Activated CD4-positive, alpha-beta memory T cell treated with anti-CD3 and anti-CD28 coated beads for 36 hours (primary cell): Measurements from ENCODE around the gene UFM1. TPM values are rescaled to one million over a fixed set of nuclear protein-coding genes. Genes with fewer than 3 reads are reported as not detected.
"Not testable (repeated sequence)": the region's sequence is repeated elsewhere in the genome, so short reads cannot be mapped to it uniquely, and the experiment has no call there.

Source experiments
- CTCF ChIA-PET: fragments of 350-600 bp; sonication (Branson Sonifier 250); formaldehyde crosslinking; loops from one replicate; lab custom pipeline; 2021; ENCODE audit warnings: antibody characterized with exemption, inconsistent platforms; lab: Charles Lee
- POLR2A ChIA-PET: fragments of 350-600 bp; sonication (Branson Sonifier 250); formaldehyde crosslinking; loops from one replicate; lab custom pipeline; 2021; ENCODE audit warnings: antibody characterized with exemption; lab: Charles Lee
- DNase-seq: peaks from one replicate; pipeline ENCODE4 v3.0.0-alpha.2; 2020
- H3K27ac Mint-ChIP-seq: one replicate; pipeline ENCODE4 v1.8.0; 2021; ENCODE audit warnings: mixed read lengths
- H3K27me3 Mint-ChIP-seq: one replicate; pipeline ENCODE4 v1.8.0; 2021; ENCODE audit warnings: mixed read lengths
- H3K36me3 Mint-ChIP-seq: one replicate; pipeline ENCODE4 v1.8.0; 2021; ENCODE audit warnings: mixed read lengths
- H3K4me1 Mint-ChIP-seq: one replicate; pipeline ENCODE4 v1.8.0; 2021; ENCODE audit warnings: low read depth, mixed read lengths
- H3K4me3 Mint-ChIP-seq: one replicate; pipeline ENCODE4 v1.8.0; 2021; ENCODE audit warnings: mild to moderate bottlenecking, mixed read lengths
- H3K9me3 Mint-ChIP-seq: one replicate; pipeline ENCODE4 v1.8.0; 2021; ENCODE audit warnings: mixed read lengths
- intact Hi-C: fragments of 100-400 bp; cut with micrococcal nuclease; formaldehyde crosslinking; loops from one replicate; pipeline ENCODE4 v1.15.1; 2023
- total RNA-seq, 2 experiments: library from RNA; stranded (reverse); gene quantifications; one replicate each; pipeline ENCODE4 v1.2.3, GENCODE V29; 2021

The UFM1 gene
- total RNA-seq, 2 experiments from 2014 or later = 45.9 to 46.6 TPM

- Mint-ChIP-seq H3K36me3 (no peaks in the 10 kb centered on the region), H3K27me3 (no peaks in the 10 kb centered on the region), H3K4me1 (no peaks in the 10 kb centered on the region), H3K9me3 (no peaks in the 10 kb centered on the region), H3K27ac (no peak overlapping the region), H3K4me3 (no peak overlapping the region)
- DNase-seq = no peak
- intact Hi-C loops = no loop called here
- ChIA-PET CTCF (interaction anchor here (0.6 kb wide), 1 partner anchor 700 kb away, joined by 3 read pairs; no protein-coding TSS in a partner anchor), POLR2A (interaction anchor here (1.3 kb wide), 1 partner anchor 8 kb away, joined by 3 read pairs; the partner anchor contains the start of gene UFM1)
These were observed 8.4 kb upstream of the UFM1 start for GRCh38 chr13:38341149-38341692.

GRCh38 chr13:38346764-38347163, 2.9 kb upstream of the UFM1 start:
- H3K27me3 Mint-ChIP-seq = no peaks in the 10 kb centered on the region
- POLR2A ChIA-PET = no interaction called here
- H3K9me3 Mint-ChIP-seq = no peaks in the 10 kb centered on the region
- DNase-seq = no peak
- H3K4me3 Mint-ChIP-seq = no peak overlapping the region
- H3K4me1 Mint-ChIP-seq = peaks cover 25% of the 10 kb centered on the region
- H3K27ac Mint-ChIP-seq = no peak overlapping the region
- CTCF ChIA-PET = no interaction called here
- peaks cover 19% of the 10 kb centered on the region for H3K36me3 Mint-ChIP-seq
- intact Hi-C loops = no loop called here

GRCh38 chr13:38348861-38349389, 726 bp upstream of the UFM1 start:
- Mint-ChIP-seq H3K9me3 (no peaks in the 10 kb centered on the region), H3K4me3 (peak overlapping the region; percentile 100), H3K27ac (peak overlapping the region; percentile 99), H3K27me3 (no peaks in the 10 kb centered on the region), H3K36me3 (peaks cover 26% of the 10 kb centered on the region), H3K4me1 (peaks cover 35% of the 10 kb centered on the region)
- peak; percentile 43 for DNase-seq
- ChIA-PET CTCF (no interaction called here), POLR2A (interaction anchor here (0.9 to 1.7 kb wide), 5 partner anchors 8 to 1349 kb away, joined by 3 to 7 read pairs (median 3); no protein-coding TSS in a partner anchor)
- intact Hi-C loops = loop anchor here (1.0 to 2.0 kb wide), 4 partner anchors 689 to 1530 kb away; partner anchors contain the start of genes NHLRC3, PROSER1, RFXAP and SUPT20H

- ChIA-PET CTCF (interaction anchor here (1.2 kb wide), 1 partner anchor 8 kb away, joined by 3 read pairs; no protein-coding TSS in a partner anchor), POLR2A (interaction anchor here (1.7 kb wide), 1 partner anchor 8 kb away, joined by 7 read pairs; no protein-coding TSS in a partner anchor)
These were observed 515 bp downstream of the UFM1 start for GRCh38 chr13:38350114-38350617.

GRCh38 chr13:38355595-38356119, 6.0 kb downstream of the UFM1 start:
- CTCF ChIA-PET = no interaction called here
- H3K4me1 Mint-ChIP-seq = peaks cover 33% of the 10 kb centered on the region
- no peaks in the 10 kb centered on the region for H3K27me3 Mint-ChIP-seq
- H3K27ac Mint-ChIP-seq = no peak overlapping the region
- no peaks in the 10 kb centered on the region for H3K9me3 Mint-ChIP-seq
- no peak overlapping the region for H3K4me3 Mint-ChIP-seq
- intact Hi-C loops = no loop called here
- peaks cover 29% of the 10 kb centered on the region for H3K36me3 Mint-ChIP-seq
- no peak for DNase-seq
- POLR2A ChIA-PET = no interaction called here

More at GRCh38 chr13:38350114-38350617, 515 bp downstream of the UFM1 start:
- no peaks in the 10 kb centered on the region for H3K27me3 Mint-ChIP-seq
- H3K4me1 Mint-ChIP-seq = peaks cover 37% of the 10 kb centered on the region
- peak; percentile 70 for DNase-seq
- intact Hi-C loops = no loop called here
- peak overlapping the region; percentile 99 for H3K27ac Mint-ChIP-seq
- peak overlapping the region; percentile 100 for H3K4me3 Mint-ChIP-seq
- H3K36me3 Mint-ChIP-seq = peaks cover 28% of the 10 kb centered on the region
- no peaks in the 10 kb centered on the region for H3K9me3 Mint-ChIP-seq

GRCh38 chr13:38358684-38359083, 9.0 kb downstream of the UFM1 start:
- peaks cover 12% of the 10 kb centered on the region for H3K4me1 Mint-ChIP-seq
- no peak overlapping the region for H3K27ac Mint-ChIP-seq
- CTCF ChIA-PET = interaction anchor here (0.8 kb wide), 1 partner anchor 9 kb away, joined by 3 read pairs; the partner anchor contains the start of gene UFM1
- H3K9me3 Mint-ChIP-seq = no peaks in the 10 kb centered on the region
- H3K4me3 Mint-ChIP-seq = no peak overlapping the region
- no peak for DNase-seq
- no peaks in the 10 kb centered on the region for H3K27me3 Mint-ChIP-seq
- intact Hi-C loops = no loop called here
- POLR2A ChIA-PET = interaction anchor here (2.1 kb wide), 1 partner anchor 9 kb away, joined by 7 read pairs; the partner anchor contains the start of gene UFM1
- H3K36me3 Mint-ChIP-seq = peaks cover 33% of the 10 kb centered on the region

- ChIA-PET CTCF (no interaction called here), POLR2A (no interaction called here)
- peaks cover 25% of the 10 kb centered on the region for H3K36me3 Mint-ChIP-seq
- no peaks in the 10 kb centered on the region for H3K9me3 Mint-ChIP-seq
- intact Hi-C loops = no loop called here
- no peak overlapping the region for H3K4me3 Mint-ChIP-seq
- H3K27ac Mint-ChIP-seq = no peak overlapping the region
- no peak for DNase-seq
- H3K27me3 Mint-ChIP-seq = no peaks in the 10 kb centered on the region
- peaks cover 4% of the 10 kb centered on the region for H3K4me1 Mint-ChIP-seq
These were observed 12.1 kb downstream of the UFM1 start for GRCh38 chr13:38361542-38362262.

- intact Hi-C loops = no loop called here
These were observed 13.6 kb downstream of the UFM1 start for GRCh38 chr13:38363219-38363618.

GRCh38 chr13:38363746-38364145, 14.1 kb downstream of the UFM1 start:
- H3K36me3 Mint-ChIP-seq = peaks cover 25% of the 10 kb centered on the region
- H3K27ac Mint-ChIP-seq, H3K27me3 Mint-ChIP-seq, H3K9me3 Mint-ChIP-seq, DNase-seq, H3K4me1 Mint-ChIP-seq, POLR2A ChIA-PET, H3K4me3 Mint-ChIP-seq, intact Hi-C loops, CTCF ChIA-PET: not testable (repeated sequence)

More at GRCh38 chr13:38363219-38363618, 13.6 kb downstream of the UFM1 start:
- Mint-ChIP-seq H3K4me1 (peaks cover 11% of the 10 kb centered on the region), H3K4me3 (no peak overlapping the region), H3K27ac (no peak overlapping the region), H3K27me3 (no peaks in the 10 kb centered on the region), H3K9me3 (no peaks in the 10 kb centered on the region), H3K36me3 (peaks cover 25% of the 10 kb centered on the region)
- DNase-seq = no peak
- ChIA-PET CTCF (no interaction called here), POLR2A (no interaction called here)

- H3K9me3 Mint-ChIP-seq = no peaks in the 10 kb centered on the region
- H3K27ac Mint-ChIP-seq = no peak overlapping the region
- peaks cover 21% of the 10 kb centered on the region for H3K36me3 Mint-ChIP-seq
- H3K27me3 Mint-ChIP-seq = peaks cover 2% of the 10 kb centered on the region
- peaks cover 7% of the 10 kb centered on the region for H3K4me1 Mint-ChIP-seq
- POLR2A ChIA-PET = no interaction called here
- CTCF ChIA-PET = no interaction called here
- no peak overlapping the region for H3K4me3 Mint-ChIP-seq
- intact Hi-C loops = no loop called here
- DNase-seq = no peak
These were observed 16.0 kb downstream of the UFM1 start for GRCh38 chr13:38365661-38366060.

GRCh38 chr13:38366954-38367645, 17.4 kb downstream of the UFM1 start:
- Mint-ChIP-seq H3K9me3 (no peaks in the 10 kb centered on the region), H3K4me3 (no peak overlapping the region), H3K4me1 (peaks cover 7% of the 10 kb centered on the region), H3K27ac (no peak overlapping the region), H3K27me3 (peaks cover 7% of the 10 kb centered on the region), H3K36me3 (peaks cover 10% of the 10 kb centered on the region)
- no peak for DNase-seq
- POLR2A ChIA-PET = no interaction called here
- CTCF ChIA-PET = no interaction called here
- intact Hi-C loops = no loop called here
